Measurements from ENCODE around the gene CCDC6. TPM values are rescaled to one million over a fixed set of nuclear protein-coding genes. Genes with fewer than 3 reads are reported as not detected.
"Not testable (repeated sequence)": the region's sequence is repeated elsewhere in the genome, so short reads cannot be mapped to it uniquely, and the experiment has no call there.

Gene CCDC6
- total RNA-seq, 1 donor from 2014 or later, result 24.0 TPM

DNA sequence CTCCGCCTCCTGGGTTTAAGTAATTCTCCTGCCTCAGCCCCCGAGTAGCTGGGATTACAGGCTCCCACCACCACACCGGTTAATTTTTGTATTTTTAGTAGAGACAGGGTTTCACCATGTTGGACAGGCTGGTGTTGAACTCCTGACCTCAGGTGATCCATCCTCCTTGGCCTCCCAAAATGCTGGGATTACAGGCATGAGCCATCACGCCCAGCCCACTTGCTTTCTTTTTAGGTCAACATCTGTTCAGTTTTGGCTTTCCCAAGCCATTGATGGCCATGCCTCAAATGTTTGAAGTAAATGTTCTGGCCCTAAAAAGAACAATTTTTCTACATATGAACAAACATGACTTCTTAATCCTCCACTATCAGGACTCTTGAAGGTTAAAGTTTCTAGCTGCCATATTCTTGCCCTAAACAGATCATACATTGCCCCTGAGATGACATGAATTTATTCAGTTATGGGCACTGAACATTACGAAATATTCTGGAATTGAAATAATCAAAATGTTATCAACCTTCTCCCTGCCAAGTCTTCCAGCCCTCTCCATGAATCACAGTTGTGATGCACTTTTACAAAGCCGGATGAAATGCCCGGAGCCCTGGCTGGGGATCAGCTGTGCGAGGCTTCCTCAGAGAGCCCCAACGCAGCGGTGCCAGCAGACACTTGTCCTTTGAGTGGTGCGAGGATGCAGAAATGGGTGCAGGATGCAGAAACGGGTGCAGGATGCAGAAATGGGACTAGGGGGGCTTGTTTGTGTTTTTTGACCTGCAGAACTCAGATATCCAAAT lies 156.0 kb downstream of the CCDC6 start:
- H3K36me3 ChIP-seq (ENCODE audit: control insufficient read depth, insufficient read depth, low read length), result no peaks in the 10 kb centered on the region
- H3K4me3 ChIP-seq (ENCODE audit: low read depth, low read length), result no peak overlapping the region
- no peak for TF ChIP-seq CTCF (IDR thresholded peaks at IDR 0.05; ENCODE audit: insufficient read depth, low read length, severe bottlenecking)
- DNase-seq (ENCODE audit: low read depth) (no peak), FAIRE-seq (no peak)
- H3K27me3 ChIP-seq (ENCODE audit: control insufficient read depth, insufficient read depth, low read length), result no peaks in the 10 kb centered on the region

- Histone ChIP-seq H3K27me3 (ENCODE audit: control insufficient read depth, insufficient read depth, low read length) (no peaks in the 10 kb centered on the region), H3K36me3 (ENCODE audit: control insufficient read depth, insufficient read depth, low read length) (no peaks in the 10 kb centered on the region), H3K4me3 (ENCODE audit: low read depth, low read length) (no peak overlapping the region)
- no peak for TF ChIP-seq CTCF (IDR thresholded peaks at IDR 0.05; ENCODE audit: insufficient read depth, low read length, severe bottlenecking)
- DNase-seq (ENCODE audit: low read depth) (peak; percentile 38), FAIRE-seq (no peak)
Measured at GRCh38 chr10:59748834-59749233, 157.5 kb downstream of the CCDC6 start.

DNA sequence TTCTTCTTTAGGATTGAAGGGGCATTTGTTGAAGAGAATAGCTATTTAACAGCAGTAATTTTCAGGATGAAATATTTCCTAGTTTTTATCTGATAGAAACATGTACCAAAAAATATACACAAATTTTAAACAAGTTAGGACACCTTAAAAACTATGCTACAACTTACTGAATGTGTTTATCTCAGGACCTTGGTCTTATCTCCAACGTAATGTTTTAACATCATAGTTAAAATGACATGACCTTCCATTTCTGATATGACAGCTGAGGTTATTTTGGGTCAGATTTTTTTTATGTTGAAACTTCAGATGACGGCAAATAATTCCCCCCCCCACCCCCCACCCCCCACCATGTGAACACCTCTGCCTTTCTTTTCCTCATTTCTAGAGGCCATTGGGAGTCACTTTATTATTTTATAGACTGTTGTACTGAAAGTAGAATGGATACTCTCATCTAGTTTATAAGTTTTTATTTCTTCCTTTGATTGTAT lies 161.1 kb downstream of the CCDC6 start:
- Histone ChIP-seq H3K36me3 (ENCODE audit: control insufficient read depth, insufficient read depth, low read length) (no peaks in the 10 kb centered on the region), H3K4me3 (ENCODE audit: low read depth, low read length) (no peak overlapping the region), H3K27me3 (ENCODE audit: control insufficient read depth, insufficient read depth, low read length) (no peaks in the 10 kb centered on the region)
- FAIRE-seq (no peak), DNase-seq (ENCODE audit: low read depth) (no peak)
- no peak for TF ChIP-seq CTCF (IDR thresholded peaks at IDR 0.05; ENCODE audit: insufficient read depth, low read length, severe bottlenecking)

GRCh38 chr10:59744762-59745161 lies 161.6 kb downstream of the CCDC6 start:
- H3K27me3 ChIP-seq (ENCODE audit: control insufficient read depth, insufficient read depth, low read length); FAIRE-seq; H3K4me3 ChIP-seq (ENCODE audit: low read depth, low read length); DNase-seq (ENCODE audit: low read depth); H3K36me3 ChIP-seq (ENCODE audit: control insufficient read depth, insufficient read depth, low read length): not testable (repeated sequence)

DNA sequence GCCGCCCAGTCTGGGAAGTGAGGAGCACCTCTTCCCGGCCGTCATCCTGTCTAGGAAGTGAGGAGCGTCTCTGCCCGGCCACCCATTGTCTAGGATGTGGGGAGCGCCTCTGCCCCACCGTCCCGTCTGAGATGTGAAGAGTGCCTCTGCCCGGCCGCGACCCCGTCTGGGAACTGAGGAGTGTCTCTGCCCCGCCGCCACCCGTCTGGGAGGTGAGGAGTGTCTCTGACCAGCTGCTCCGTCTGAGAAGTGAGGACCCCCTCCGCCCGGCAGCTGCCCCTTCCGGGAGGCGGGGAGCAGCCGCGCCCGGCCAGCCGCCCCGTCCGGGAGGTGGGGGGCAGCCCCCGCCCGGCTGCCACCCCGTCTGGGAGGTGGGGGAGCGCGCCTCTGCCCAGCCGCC lies 162.2 kb downstream of the CCDC6 start:
- FAIRE-seq; DNase-seq (ENCODE audit: low read depth); H3K4me3 ChIP-seq (ENCODE audit: low read depth, low read length); H3K36me3 ChIP-seq (ENCODE audit: control insufficient read depth, insufficient read depth, low read length); H3K27me3 ChIP-seq (ENCODE audit: control insufficient read depth, insufficient read depth, low read length): not testable (repeated sequence)

- H3K36me3 ChIP-seq (ENCODE audit: control insufficient read depth, insufficient read depth, low read length), result no peaks in the 10 kb centered on the region
- H3K27me3 ChIP-seq (ENCODE audit: control insufficient read depth, insufficient read depth, low read length), result no peaks in the 10 kb centered on the region
Measured at GRCh38 chr10:59741583-59741982, 164.8 kb downstream of the CCDC6 start.

More at GRCh38 chr10:59741583-59741982, 164.8 kb downstream of the CCDC6 start:
- H3K4me3 ChIP-seq (ENCODE audit: low read depth, low read length), result no peak overlapping the region
- TF ChIP-seq CTCF (IDR thresholded peaks at IDR 0.05; ENCODE audit: insufficient read depth, low read length, severe bottlenecking), result no peak
- FAIRE-seq (no peak), DNase-seq (ENCODE audit: low read depth) (no peak)
